Calu3 (cell line): ENCODE measurements around the gene EPHA5. TPM values are rescaled to one million over a fixed set of nuclear protein-coding genes. Genes with fewer than 3 reads are reported as not detected.
A peak's percentile ranks its signal among the peaks of the same experiment; 100 is the strongest.

ENCODE experiments used
- BruUV-seq: library from RNA; stranded (reverse); fragments of 400-500 nt; replicated peaks from 2 replicates; lab custom pipeline; 2021; lab: Mats Ljungman, UMichigan
- CTCF ChIA-PET: fragments of 300-600 bp; sonication (Branson Sonifier 250); formaldehyde crosslinking; loops from one replicate; lab custom pipeline; 2022; ENCODE audit warnings: antibody characterized with exemption; lab: Charles Lee
- DNase-seq: peaks from one replicate; pipeline ENCODE4 v3.0.0; 2022
- H3K27ac Mint-ChIP-seq: one replicate; pipeline ENCODE4 v1.8.0; 2022; ENCODE audit warnings: mixed read lengths; ENCODE audit not compliant: unreplicated experiment
- H3K27me3 Mint-ChIP-seq: one replicate; pipeline ENCODE4 v1.8.0; 2022; ENCODE audit warnings: mixed read lengths; ENCODE audit not compliant: unreplicated experiment
- H3K36me3 Mint-ChIP-seq: one replicate; pipeline ENCODE4 v1.8.0; 2022; ENCODE audit warnings: mild to moderate bottlenecking, moderate library complexity, mixed read lengths; ENCODE audit not compliant: insufficient read depth, unreplicated experiment
- H3K4me1 Mint-ChIP-seq: one replicate; pipeline ENCODE4 v1.8.0; 2022; ENCODE audit warnings: mild to moderate bottlenecking, low read depth, mixed read lengths; ENCODE audit not compliant: unreplicated experiment
- H3K4me3 Mint-ChIP-seq: one replicate; pipeline ENCODE4 v1.8.0; 2022; ENCODE audit warnings: mild to moderate bottlenecking, low read depth, moderate library complexity, mixed read lengths; ENCODE audit not compliant: unreplicated experiment
- H3K9me3 Mint-ChIP-seq: one replicate; pipeline ENCODE4 v1.8.0; 2022; ENCODE audit warnings: low read depth, mixed read lengths; ENCODE audit not compliant: unreplicated experiment
- intact Hi-C: fragments of 100-400 bp; cut with micrococcal nuclease; formaldehyde crosslinking; loops from one replicate; pipeline ENCODE4 v1.10.0; 2022; ENCODE audit not compliant: unreplicated experiment
- total RNA-seq: library from RNA; stranded (reverse); gene quantifications from 2 replicates; pipeline ENCODE4 v1.2.3, GENCODE V29; 2022
- TF ChIP-seq, protein P1 (sequence below): fragments of 200-600 bp; IDR thresholded peaks from one replicate; pipeline ENCODE4 v1.8.0; 2022; ENCODE audit warnings: antibody characterized with exemption; ENCODE audit not compliant: unreplicated experiment

Gene EPHA5
- total RNA-seq, 1 experiment from 2014 or later: not detected

DNA sequence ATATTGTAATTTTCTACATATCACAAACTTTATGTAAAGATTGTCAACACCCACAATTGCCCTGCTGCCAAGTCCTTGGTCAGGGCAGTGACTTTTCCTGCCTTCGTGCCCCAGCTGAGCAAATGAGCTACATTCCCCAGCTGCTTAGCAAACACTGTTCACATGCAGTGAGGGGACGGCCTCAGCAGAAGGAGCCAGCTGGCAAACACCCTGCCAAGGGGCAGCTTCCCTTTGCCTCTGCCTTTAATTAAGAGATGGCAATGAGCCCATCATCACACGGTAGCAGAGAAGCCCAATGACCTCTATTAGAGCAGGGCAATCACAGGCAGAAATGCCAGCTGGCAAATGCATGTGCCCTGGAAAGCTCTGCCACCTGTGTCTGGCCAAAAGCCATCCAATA lies 253.4 kb downstream of the EPHA5 start:
- Mint-ChIP-seq H3K27me3 (no peaks in the 10 kb centered on the region), H3K9me3 (no peaks in the 10 kb centered on the region), H3K27ac (no peak overlapping the region), H3K4me3 (no peak overlapping the region), H3K4me1 (no peaks in the 10 kb centered on the region), H3K36me3 (no peaks in the 10 kb centered on the region)
- CTCF ChIA-PET: interaction anchor here (1.0 kb wide), 1 partner anchor 13 kb away, joined by 3 read pairs; no protein-coding TSS in a partner anchor
- TF ChIP-seq, protein P1, sequence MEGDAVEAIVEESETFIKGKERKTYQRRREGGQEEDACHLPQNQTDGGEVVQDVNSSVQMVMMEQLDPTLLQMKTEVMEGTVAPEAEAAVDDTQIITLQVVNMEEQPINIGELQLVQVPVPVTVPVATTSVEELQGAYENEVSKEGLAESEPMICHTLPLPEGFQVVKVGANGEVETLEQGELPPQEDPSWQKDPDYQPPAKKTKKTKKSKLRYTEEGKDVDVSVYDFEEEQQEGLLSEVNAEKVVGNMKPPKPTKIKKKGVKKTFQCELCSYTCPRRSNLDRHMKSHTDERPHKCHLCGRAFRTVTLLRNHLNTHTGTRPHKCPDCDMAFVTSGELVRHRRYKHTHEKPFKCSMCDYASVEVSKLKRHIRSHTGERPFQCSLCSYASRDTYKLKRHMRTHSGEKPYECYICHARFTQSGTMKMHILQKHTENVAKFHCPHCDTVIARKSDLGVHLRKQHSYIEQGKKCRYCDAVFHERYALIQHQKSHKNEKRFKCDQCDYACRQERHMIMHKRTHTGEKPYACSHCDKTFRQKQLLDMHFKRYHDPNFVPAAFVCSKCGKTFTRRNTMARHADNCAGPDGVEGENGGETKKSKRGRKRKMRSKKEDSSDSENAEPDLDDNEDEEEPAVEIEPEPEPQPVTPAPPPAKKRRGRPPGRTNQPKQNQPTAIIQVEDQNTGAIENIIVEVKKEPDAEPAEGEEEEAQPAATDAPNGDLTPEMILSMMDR: no peak
- intact Hi-C loops: no loop called here
- DNase-seq: peak; percentile 0
- no TSS peak for BruUV-seq

GRCh38 chr4:65407483-65407882 lies 262.8 kb downstream of the EPHA5 start:
- H3K36me3 Mint-ChIP-seq: no peaks in the 10 kb centered on the region
- no peaks in the 10 kb centered on the region for H3K27me3 Mint-ChIP-seq
- intact Hi-C loops: no loop called here
- no peaks in the 10 kb centered on the region for H3K4me1 Mint-ChIP-seq
- H3K27ac Mint-ChIP-seq: no peak overlapping the region
- H3K9me3 Mint-ChIP-seq: no peaks in the 10 kb centered on the region
- TF ChIP-seq, protein P1: no peak
- no peak for DNase-seq
- H3K4me3 Mint-ChIP-seq: no peak overlapping the region
- BruUV-seq: no TSS peak
- CTCF ChIA-PET: no interaction called here

DNA sequence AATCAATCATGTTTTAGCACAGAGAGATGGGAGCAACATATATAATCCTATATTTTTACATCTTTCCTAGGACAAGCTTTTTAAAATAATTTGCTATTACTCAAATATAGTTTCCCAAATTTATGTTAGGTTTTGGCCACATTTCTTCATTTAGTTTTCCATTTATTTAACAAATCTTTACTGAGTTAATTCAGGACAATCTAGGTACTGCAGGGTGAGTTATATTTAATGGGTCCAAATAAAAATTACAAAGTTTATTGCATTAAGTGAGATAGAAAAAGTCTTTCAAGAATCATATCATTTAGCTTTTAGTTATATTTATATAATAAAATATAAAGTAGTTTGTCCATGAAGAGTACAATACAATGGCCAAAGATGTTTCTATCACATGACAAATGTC lies 269.2 kb downstream of the EPHA5 start:
- H3K9me3 Mint-ChIP-seq: no peaks in the 10 kb centered on the region
- no peaks in the 10 kb centered on the region for H3K36me3 Mint-ChIP-seq
- no peak overlapping the region for H3K4me3 Mint-ChIP-seq
- H3K4me1 Mint-ChIP-seq: no peaks in the 10 kb centered on the region
- intact Hi-C loops: no loop called here
- no peak overlapping the region for H3K27ac Mint-ChIP-seq
- no peaks in the 10 kb centered on the region for H3K27me3 Mint-ChIP-seq
- TF ChIP-seq, protein P1: no peak
- no peak for DNase-seq
- no TSS peak for BruUV-seq
- CTCF ChIA-PET: no interaction called here

- H3K4me3 Mint-ChIP-seq: no peak overlapping the region
- DNase-seq: no peak
- CTCF ChIA-PET: interaction anchor here (0.6 kb wide), 1 partner anchor 493 kb away, joined by 3 read pairs; no protein-coding TSS in a partner anchor
- no peaks in the 10 kb centered on the region for H3K9me3 Mint-ChIP-seq
- H3K36me3 Mint-ChIP-seq: no peaks in the 10 kb centered on the region
- BruUV-seq: no TSS peak
- intact Hi-C loops: no loop called here
- H3K27me3 Mint-ChIP-seq: no peaks in the 10 kb centered on the region
- H3K27ac Mint-ChIP-seq: no peak overlapping the region
- H3K4me1 Mint-ChIP-seq: no peaks in the 10 kb centered on the region
- TF ChIP-seq, protein P1: no peak
Observed at GRCh38 chr4:65399084-65399483, 271.2 kb downstream of the EPHA5 start.
